ENCODE results near the gene ANAPC10.
"Not testable (repeated sequence)": the region's sequence is repeated elsewhere in the genome, so short reads cannot be mapped to it uniquely, and the experiment has no call there.

ANAPC10 gene

GRCh38 chr4:145001635-145002034, 96.4 kb downstream of the ANAPC10 start:
- DNase-seq: no peak

- DNase-seq: not testable (repeated sequence)
Observed at GRCh38 chr4:145000656-145001055, 97.3 kb downstream of the ANAPC10 start.

GRCh38 chr4:144989306-144989705, 108.7 kb downstream of the ANAPC10 start:
- no peak for DNase-seq

GRCh38 chr4:144985531-144985930, 112.5 kb downstream of the ANAPC10 start:
- DNase-seq: no peak

GRCh38 chr4:144985014-144985413, 113.0 kb downstream of the ANAPC10 start:
- no peak for DNase-seq

- no peak for DNase-seq
Observed at GRCh38 chr4:144984241-144984640, 113.8 kb downstream of the ANAPC10 start.

GRCh38 chr4:144975718-144976117, 122.3 kb downstream of the ANAPC10 start:
- DNase-seq: no peak

GRCh38 chr4:144970597-144970996, 127.4 kb downstream of the ANAPC10 start:
- no peak for DNase-seq

- DNase-seq: no peak
Observed at GRCh38 chr4:144969821-144970220, 128.2 kb downstream of the ANAPC10 start.

GRCh38 chr4:144968606-144969005, 129.4 kb downstream of the ANAPC10 start:
- DNase-seq: no peak

GRCh38 chr4:144967161-144967560, 130.8 kb downstream of the ANAPC10 start:
- DNase-seq: no peak

- DNase-seq: no peak
Observed at GRCh38 chr4:144962300-144962699, 135.7 kb downstream of the ANAPC10 start.

GRCh38 chr4:144955104-144955503, 142.9 kb downstream of the ANAPC10 start:
- DNase-seq: no peak

- no peak for DNase-seq
Observed at GRCh38 chr4:144954230-144954629, 143.8 kb downstream of the ANAPC10 start.

- no peak for DNase-seq
Observed at GRCh38 chr4:144948421-144948820, 149.6 kb downstream of the ANAPC10 start.

GRCh38 chr4:144948009-144948408, 150.0 kb downstream of the ANAPC10 start:
- DNase-seq: no peak
